HL-60 (cell line): ENCODE data around the gene CXCR4.

Experiments
- DNase-seq, 2 experiments: peaks; one replicate each; pipeline ENCODE4 v3.0.0-alpha.2; 2010 to 2020; ENCODE audit warnings: low read depth in 1 of 2, low spot score in 1 of 2
- H3K27ac ChIP-seq: fragments of 250-450 bp; sonication (Bioruptor Pico); replicated peaks from 2 replicates; pipeline ENCODE4 v1.5.1; 2020; ENCODE audit warnings: mild to moderate bottlenecking, moderate library complexity
- H3K27me3 ChIP-seq: fragments of 250-450 bp; sonication (Bioruptor Pico); 2 replicates; pipeline ENCODE4 v1.5.1; 2021; ENCODE audit warnings: mild to moderate bottlenecking, moderate library complexity; ENCODE audit not compliant: insufficient read depth, poor library complexity, severe bottlenecking
- H3K4me3 ChIP-seq: replicated peaks from 2 replicates; pipeline ENCODE4 v1.5.1; 2011; ENCODE audit warnings: mild to moderate bottlenecking, control low read depth, low read length; ENCODE audit not compliant: insufficient read depth
- CTCF ChIP-seq: IDR thresholded peaks from one replicate; pipeline ENCODE4 v1.5.1; 2011; ENCODE audit warnings: low read length, control low read depth, inconsistent platforms; ENCODE audit not compliant: insufficient read depth
- GABPA ChIP-seq: IDR thresholded peaks from 2 replicates; pipeline ENCODE4 v1.6.1; 2012; ENCODE audit warnings: low read depth
- POLR2AphosphoS5 ChIP-seq: IDR thresholded peaks from 2 replicates; pipeline ENCODE4 v1.6.1; 2012; ENCODE audit warnings: low read depth
- REST ChIP-seq: IDR thresholded peaks from 2 replicates; pipeline ENCODE4 v1.6.1; 2012; ENCODE audit warnings: low read depth; ENCODE audit not compliant: insufficient replicate concordance
- SPI1 ChIP-seq: IDR thresholded peaks from 2 replicates; pipeline ENCODE4 v1.6.1; 2012; ENCODE audit warnings: low read depth, mild to moderate bottlenecking, borderline replicate concordance
- long read RNA-seq: library from polyadenylated mRNA; unstranded; transcript quantifications from one replicate; pipeline ENCODE4 v2.0.0, GENCODE V29; 2020

The CXCR4 gene
- long read RNA-seq, transcript CXCR4-201 (2 exons, 1,682 nt) = major isoform, 366 of 372 reads
- long read RNA-seq, partial matches to known transcripts = 0 of 372 reads
- long read RNA-seq, other reads (novel, unspliced or antisense) = 3 of 372 reads

GRCh38 chr2:136117909-136118818 is at the start of gene CXCR4:
Gene CXCR4 (minus strand): TSS chr2:136118149. CDS start chr2:136118060, 89 bp downstream.
- H3K27me3 ChIP-seq = no peaks in the 10 kb centered on the region
- peak; percentile 84 to 88 for DNase-seq
- TF ChIP-seq SPI1 (no peak), REST (peak; percentile 79), POLR2AphosphoS5 (peak; percentile 96), GABPA (no peak), CTCF (no peak)
- peak within 1 kb of the TSS; percentile 98 for H3K27ac ChIP-seq
- H3K4me3 ChIP-seq = peak within 1 kb of the TSS; percentile 87

GRCh38 chr2:136164280-136164776 is 46.4 kb upstream of the CXCR4 start:
- Histone ChIP-seq H3K4me3 (no peak overlapping the region), H3K27me3 (no peaks in the 10 kb centered on the region), H3K27ac (no peak overlapping the region)
- DNase-seq = no peak
- TF ChIP-seq CTCF (no peak), SPI1 (no peak), REST (no peak), GABPA (no peak), POLR2AphosphoS5 (no peak)

- no peak overlapping the region for H3K4me3 ChIP-seq
- TF ChIP-seq CTCF (no peak), GABPA (no peak), SPI1 (no peak), POLR2AphosphoS5 (no peak), REST (no peak)
- H3K27ac ChIP-seq = no peak overlapping the region
- no peak for DNase-seq
- H3K27me3 ChIP-seq = no peaks in the 10 kb centered on the region
Measured at GRCh38 chr2:136162438-136162837, 44.5 kb upstream of the CXCR4 start.
